T-helper 1 cell treated with Interleukin-12 subunit alpha and Interleukin-12 subunit beta and Interleukin-4 antibody, amounts not matched to agents 30 μg/mL and 1 μg/mL, for 36 hours (primary cell): ENCODE data around the gene INTS14.
"Not testable (repeated sequence)": the region's sequence is repeated elsewhere in the genome, so short reads cannot be mapped to it uniquely, and the experiment has no call there.

Experiments
- H3K27ac Mint-ChIP-seq: one replicate; pipeline ENCODE4 v1.8.0; 2021; ENCODE audit warnings: mild to moderate bottlenecking, mixed read lengths
- H3K27me3 Mint-ChIP-seq: one replicate; pipeline ENCODE4 v1.8.0; 2021; ENCODE audit warnings: low read depth, mixed read lengths
- H3K36me3 Mint-ChIP-seq: one replicate; pipeline ENCODE4 v1.8.0; 2021; ENCODE audit warnings: low read depth, mixed read lengths
- H3K4me1 Mint-ChIP-seq: one replicate; pipeline ENCODE4 v1.8.0; 2021; ENCODE audit warnings: low read depth, mixed read lengths
- H3K4me3 Mint-ChIP-seq: one replicate; pipeline ENCODE4 v1.8.0; 2021; ENCODE audit warnings: mild to moderate bottlenecking, moderate library complexity, mixed read lengths
- H3K9me3 Mint-ChIP-seq: one replicate; pipeline ENCODE4 v1.8.0; 2021; ENCODE audit warnings: mixed read lengths

Gene INTS14

GRCh38 chr15:65578904-65579728 is 31.8 kb downstream of the INTS14 start:
- H3K27me3 Mint-ChIP-seq, result no peaks in the 10 kb centered on the region
- peak overlapping the region; percentile 6 for H3K27ac Mint-ChIP-seq
- peaks cover 17% of the 10 kb centered on the region for H3K4me1 Mint-ChIP-seq
- peaks cover 45% of the 10 kb centered on the region for H3K36me3 Mint-ChIP-seq
- no peaks in the 10 kb centered on the region for H3K9me3 Mint-ChIP-seq
- no peak overlapping the region for H3K4me3 Mint-ChIP-seq

- Mint-ChIP-seq H3K4me1 (peaks cover 7% of the 10 kb centered on the region), H3K4me3 (no peak overlapping the region), H3K27me3 (no peaks in the 10 kb centered on the region), H3K36me3 (peaks cover 37% of the 10 kb centered on the region), H3K9me3 (no peaks in the 10 kb centered on the region), H3K27ac (no peak overlapping the region)
Observed at GRCh38 chr15:65577129-65577996, 33.6 kb downstream of the INTS14 start.

GRCh38 chr15:65576664-65577063 is 34.3 kb downstream of the INTS14 start:
- Mint-ChIP-seq H3K4me3 (no peak overlapping the region), H3K27me3 (no peaks in the 10 kb centered on the region), H3K9me3 (no peaks in the 10 kb centered on the region), H3K4me1 (peaks cover 4% of the 10 kb centered on the region), H3K36me3 (peaks cover 30% of the 10 kb centered on the region), H3K27ac (no peak overlapping the region)

GRCh38 chr15:65571971-65572370 is 39.0 kb downstream of the INTS14 start:
- peaks cover 16% of the 10 kb centered on the region for H3K36me3 Mint-ChIP-seq
- no peaks in the 10 kb centered on the region for H3K9me3 Mint-ChIP-seq
- no peaks in the 10 kb centered on the region for H3K27me3 Mint-ChIP-seq
- no peaks in the 10 kb centered on the region for H3K4me1 Mint-ChIP-seq
- no peak overlapping the region for H3K4me3 Mint-ChIP-seq
- H3K27ac Mint-ChIP-seq, result no peak overlapping the region

GRCh38 chr15:65569728-65570127 is 41.2 kb downstream of the INTS14 start:
- no peaks in the 10 kb centered on the region for H3K4me1 Mint-ChIP-seq
- H3K9me3 Mint-ChIP-seq, result no peaks in the 10 kb centered on the region
- no peak overlapping the region for H3K4me3 Mint-ChIP-seq
- no peak overlapping the region for H3K27ac Mint-ChIP-seq
- H3K27me3 Mint-ChIP-seq, result no peaks in the 10 kb centered on the region
- peaks cover 23% of the 10 kb centered on the region for H3K36me3 Mint-ChIP-seq

GRCh38 chr15:65561934-65562333 is 49.0 kb downstream of the INTS14 start:
- Mint-ChIP-seq H3K27me3 (no peaks in the 10 kb centered on the region), H3K27ac (no peak overlapping the region), H3K9me3 (no peaks in the 10 kb centered on the region), H3K36me3 (peaks cover 34% of the 10 kb centered on the region), H3K4me3 (no peak overlapping the region), H3K4me1 (no peaks in the 10 kb centered on the region)

- peaks cover 30% of the 10 kb centered on the region for H3K36me3 Mint-ChIP-seq
- no peaks in the 10 kb centered on the region for H3K27me3 Mint-ChIP-seq
- peaks cover 2% of the 10 kb centered on the region for H3K4me1 Mint-ChIP-seq
- no peak overlapping the region for H3K4me3 Mint-ChIP-seq
- no peak overlapping the region for H3K27ac Mint-ChIP-seq
- H3K9me3 Mint-ChIP-seq, result no peaks in the 10 kb centered on the region
Observed at GRCh38 chr15:65559941-65560340, 51.0 kb downstream of the INTS14 start.

GRCh38 chr15:65558997-65559760 is 51.8 kb downstream of the INTS14 start:
- no peaks in the 10 kb centered on the region for H3K27me3 Mint-ChIP-seq
- H3K4me1 Mint-ChIP-seq, result peaks cover 2% of the 10 kb centered on the region
- no peak overlapping the region for H3K27ac Mint-ChIP-seq
- H3K36me3 Mint-ChIP-seq, result peaks cover 23% of the 10 kb centered on the region
- H3K4me3 Mint-ChIP-seq, result no peak overlapping the region
- no peaks in the 10 kb centered on the region for H3K9me3 Mint-ChIP-seq

- Mint-ChIP-seq H3K36me3 (peaks cover 18% of the 10 kb centered on the region), H3K4me3 (no peak overlapping the region), H3K27me3 (no peaks in the 10 kb centered on the region)
Observed at GRCh38 chr15:65558336-65558735, 52.6 kb downstream of the INTS14 start.

GRCh38 chr15:65556622-65557021 is 54.3 kb downstream of the INTS14 start:
- Mint-ChIP-seq H3K36me3 (peaks cover 14% of the 10 kb centered on the region), H3K4me3 (no peak overlapping the region), H3K27ac (no peak overlapping the region), H3K9me3 (no peaks in the 10 kb centered on the region), H3K27me3 (no peaks in the 10 kb centered on the region), H3K4me1 (peaks cover 2% of the 10 kb centered on the region)

More at GRCh38 chr15:65558336-65558735, 52.6 kb downstream of the INTS14 start:
- H3K9me3 Mint-ChIP-seq, result no peaks in the 10 kb centered on the region
- H3K4me1 Mint-ChIP-seq, result peaks cover 2% of the 10 kb centered on the region
- H3K27ac Mint-ChIP-seq, result no peak overlapping the region

- Mint-ChIP-seq H3K27ac (no peak overlapping the region), H3K36me3 (peaks cover 7% of the 10 kb centered on the region), H3K9me3 (no peaks in the 10 kb centered on the region), H3K4me3 (no peak overlapping the region), H3K27me3 (no peaks in the 10 kb centered on the region), H3K4me1 (peaks cover 13% of the 10 kb centered on the region)
Observed at GRCh38 chr15:65553691-65554090, 57.2 kb downstream of the INTS14 start.

GRCh38 chr15:65552851-65553250 is 58.1 kb downstream of the INTS14 start:
- not testable (repeated sequence) for H3K36me3 Mint-ChIP-seq, H3K27ac Mint-ChIP-seq, H3K4me3 Mint-ChIP-seq, H3K27me3 Mint-ChIP-seq, H3K9me3 Mint-ChIP-seq
- peaks cover 13% of the 10 kb centered on the region for H3K4me1 Mint-ChIP-seq

- no peak overlapping the region for H3K27ac Mint-ChIP-seq
- H3K36me3 Mint-ChIP-seq, result peaks cover 1% of the 10 kb centered on the region
- no peaks in the 10 kb centered on the region for H3K9me3 Mint-ChIP-seq
- H3K4me1 Mint-ChIP-seq, result peaks cover 13% of the 10 kb centered on the region
- no peak overlapping the region for H3K4me3 Mint-ChIP-seq
- H3K27me3 Mint-ChIP-seq, result no peaks in the 10 kb centered on the region
Observed at GRCh38 chr15:65551183-65551582, 59.7 kb downstream of the INTS14 start.

GRCh38 chr15:65550681-65551098 is 60.2 kb downstream of the INTS14 start:
- Mint-ChIP-seq H3K9me3 (no peaks in the 10 kb centered on the region), H3K27me3 (no peaks in the 10 kb centered on the region), H3K4me3 (no peak overlapping the region), H3K4me1 (peaks cover 13% of the 10 kb centered on the region), H3K27ac (no peak overlapping the region), H3K36me3 (no peaks in the 10 kb centered on the region)
